IPS-15b (cell line): Measurements from ENCODE around the gene DCUN1D2.
"Not testable (repeated sequence)": the region's sequence is repeated elsewhere in the genome, so short reads cannot be mapped to it uniquely, and the experiment has no call there.

ENCODE experiments used
- H3K27me3 ChIP-seq: one replicate; pipeline ENCODE4 v1.6.1; 2013; ENCODE audit warnings: low read length; ENCODE audit not compliant: control insufficient read depth, insufficient read depth
- H3K36me3 ChIP-seq: one replicate; pipeline ENCODE4 v1.6.1; 2013; ENCODE audit warnings: low read length; ENCODE audit not compliant: control insufficient read depth, insufficient read depth
- H3K4me1 ChIP-seq: one replicate; pipeline ENCODE4 v1.6.1; 2013; ENCODE audit warnings: mild to moderate bottlenecking, low read length; ENCODE audit not compliant: control insufficient read depth, insufficient read depth
- H3K4me3 ChIP-seq: one replicate; pipeline ENCODE4 v1.5.1; 2013; ENCODE audit warnings: low read depth, low read length
- H3K9ac ChIP-seq: one replicate; pipeline ENCODE4 v1.6.1; 2013; ENCODE audit warnings: low read depth, mild to moderate bottlenecking, low read length
- H3K9me3 ChIP-seq: one replicate; pipeline ENCODE4 v1.6.1; 2013; ENCODE audit warnings: mild to moderate bottlenecking, low read length; ENCODE audit not compliant: control insufficient read depth, insufficient read depth

Gene DCUN1D2

GRCh38 chr13:113457510-113457909 is 33.0 kb downstream of the DCUN1D2 start:
- no peak overlapping the region for H3K4me3 ChIP-seq
- H3K36me3 ChIP-seq: peaks cover 43% of the 10 kb centered on the region
- H3K9ac ChIP-seq: no peak overlapping the region
- H3K9me3 ChIP-seq: no peaks in the 10 kb centered on the region
- H3K4me1 ChIP-seq: peaks cover 2% of the 10 kb centered on the region
- H3K27me3 ChIP-seq: no peaks in the 10 kb centered on the region

GRCh38 chr13:113456116-113456702 is 34.3 kb downstream of the DCUN1D2 start:
- Histone ChIP-seq H3K4me1 (peaks cover 2% of the 10 kb centered on the region), H3K27me3 (no peaks in the 10 kb centered on the region), H3K9ac (no peak overlapping the region), H3K4me3 (no peak overlapping the region), H3K36me3 (peaks cover 43% of the 10 kb centered on the region), H3K9me3 (no peaks in the 10 kb centered on the region)

GRCh38 chr13:113455384-113455783 is 35.1 kb downstream of the DCUN1D2 start:
- H3K27me3 ChIP-seq: no peaks in the 10 kb centered on the region
- H3K4me3 ChIP-seq: no peak overlapping the region
- peaks cover 39% of the 10 kb centered on the region for H3K36me3 ChIP-seq
- no peak overlapping the region for H3K9ac ChIP-seq
- H3K9me3 ChIP-seq: no peaks in the 10 kb centered on the region
- peaks cover 2% of the 10 kb centered on the region for H3K4me1 ChIP-seq

DNA sequence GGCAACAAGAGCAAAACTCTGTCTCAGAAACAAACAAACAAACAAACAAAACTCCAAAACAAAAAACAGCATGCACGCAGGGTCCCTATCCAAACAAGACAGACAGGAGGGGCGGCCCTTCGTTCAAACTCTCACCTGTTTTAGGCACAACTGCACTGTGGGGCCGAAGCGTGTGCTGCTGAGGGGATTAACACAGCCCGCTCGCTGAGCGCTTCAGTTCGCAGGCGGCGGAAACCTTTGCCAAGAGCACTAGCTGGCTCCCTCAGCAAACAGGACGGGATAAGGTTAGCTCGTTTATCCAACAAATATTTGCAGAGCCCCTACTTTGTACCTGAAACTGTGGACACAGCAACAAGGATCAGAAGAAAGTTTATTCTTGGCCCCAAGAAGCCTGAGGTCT is 35.6 kb downstream of the DCUN1D2 start:
- H3K9ac ChIP-seq: no peak overlapping the region
- peaks cover 35% of the 10 kb centered on the region for H3K36me3 ChIP-seq
- H3K27me3 ChIP-seq: no peaks in the 10 kb centered on the region
- H3K4me3 ChIP-seq: no peak overlapping the region
- no peaks in the 10 kb centered on the region for H3K9me3 ChIP-seq
- H3K4me1 ChIP-seq: peaks cover 2% of the 10 kb centered on the region

DNA sequence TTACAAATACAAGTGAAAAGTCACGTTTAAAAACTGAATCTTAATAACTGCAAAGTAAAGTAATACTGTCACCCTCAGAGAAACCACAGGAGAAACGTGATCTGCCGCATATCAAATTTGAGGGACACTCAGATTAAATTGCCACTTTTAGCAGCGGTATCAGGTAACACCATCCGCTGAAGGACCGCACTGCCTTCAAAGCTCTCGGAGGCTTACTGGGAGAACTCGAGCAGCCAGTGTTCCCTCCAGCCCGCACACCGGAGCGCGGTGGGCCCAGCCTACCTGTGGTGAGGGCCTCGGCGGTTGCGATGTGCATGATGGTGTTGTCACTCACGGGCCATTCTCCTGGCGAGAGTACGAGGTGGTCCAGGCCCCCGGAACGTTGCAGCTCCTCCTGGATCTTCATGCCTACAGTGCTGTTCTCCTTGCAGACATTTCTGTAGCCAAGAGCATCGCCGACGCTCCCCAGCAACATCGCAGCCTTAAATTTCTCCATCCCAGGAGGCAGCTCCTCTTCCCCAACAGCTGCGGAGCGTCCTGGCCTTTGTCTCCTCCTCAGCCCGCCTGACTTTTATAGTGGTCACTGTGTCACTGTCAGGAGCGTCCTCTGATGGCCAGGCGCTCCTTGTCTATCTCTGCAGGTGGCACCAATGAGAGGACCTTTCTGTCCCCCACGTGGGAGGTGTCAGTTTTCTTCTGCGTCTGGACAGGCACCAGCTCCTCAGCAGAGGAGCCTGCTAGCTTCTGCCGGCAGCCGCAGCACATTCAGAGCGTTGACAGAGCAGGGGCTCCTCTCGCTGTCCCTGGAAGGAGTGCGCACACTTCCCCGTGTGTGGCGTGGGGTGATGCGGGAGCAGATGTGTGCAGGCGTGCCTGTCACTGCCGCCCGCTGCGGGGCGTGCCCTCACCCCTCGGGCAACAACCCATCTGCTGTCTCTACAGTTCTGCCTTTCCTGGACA is 37.3 kb downstream of the DCUN1D2 start, which contains the start of gene ADPRHL1:
TSS of gene ADPRHL1 (minus strand) at position 547 of the 960 bp plus-strand sequence. CDS start at position 496, 51 bp downstream.
- H3K4me1 ChIP-seq: no peaks in the 10 kb centered on the region
- H3K27me3 ChIP-seq: no peaks in the 10 kb centered on the region
- no peak within 1 kb of the TSS for H3K4me3 ChIP-seq
- no peak within 1 kb of the TSS for H3K9ac ChIP-seq
- H3K9me3 ChIP-seq: no peaks in the 10 kb centered on the region
- peaks cover 22% of the 10 kb centered on the region for H3K36me3 ChIP-seq

DNA sequence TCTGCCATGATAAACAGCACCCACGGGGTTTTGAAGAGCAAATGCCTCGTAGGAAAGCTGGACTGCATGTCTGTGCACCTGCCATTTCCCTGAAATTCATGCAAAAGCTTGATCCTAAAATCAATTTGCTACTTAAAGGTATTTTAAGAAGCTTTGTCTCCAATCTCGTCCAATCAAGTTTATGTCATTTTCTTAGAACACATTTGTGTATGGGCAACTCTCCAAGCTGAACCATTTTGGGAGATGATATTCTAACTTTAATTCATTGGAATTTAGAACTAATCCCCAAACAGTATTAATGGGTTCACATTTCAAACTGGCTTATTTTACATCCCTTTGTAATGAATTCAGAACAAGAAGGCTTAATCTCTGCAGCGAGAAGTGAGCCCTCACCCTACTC is 38.0 kb downstream of the DCUN1D2 start:
- Histone ChIP-seq H3K4me3 (no peak overlapping the region), H3K36me3 (peaks cover 21% of the 10 kb centered on the region)

GRCh38 chr13:113451951-113452421 is 38.5 kb downstream of the DCUN1D2 start:
- H3K9ac ChIP-seq: no peak overlapping the region
- H3K4me1 ChIP-seq: no peaks in the 10 kb centered on the region

More for the DNA sequence above, 38.0 kb downstream of the DCUN1D2 start:
- Histone ChIP-seq H3K27me3 (no peaks in the 10 kb centered on the region), H3K4me1 (no peaks in the 10 kb centered on the region), H3K9me3 (no peaks in the 10 kb centered on the region), H3K9ac (no peak overlapping the region)

DNA sequence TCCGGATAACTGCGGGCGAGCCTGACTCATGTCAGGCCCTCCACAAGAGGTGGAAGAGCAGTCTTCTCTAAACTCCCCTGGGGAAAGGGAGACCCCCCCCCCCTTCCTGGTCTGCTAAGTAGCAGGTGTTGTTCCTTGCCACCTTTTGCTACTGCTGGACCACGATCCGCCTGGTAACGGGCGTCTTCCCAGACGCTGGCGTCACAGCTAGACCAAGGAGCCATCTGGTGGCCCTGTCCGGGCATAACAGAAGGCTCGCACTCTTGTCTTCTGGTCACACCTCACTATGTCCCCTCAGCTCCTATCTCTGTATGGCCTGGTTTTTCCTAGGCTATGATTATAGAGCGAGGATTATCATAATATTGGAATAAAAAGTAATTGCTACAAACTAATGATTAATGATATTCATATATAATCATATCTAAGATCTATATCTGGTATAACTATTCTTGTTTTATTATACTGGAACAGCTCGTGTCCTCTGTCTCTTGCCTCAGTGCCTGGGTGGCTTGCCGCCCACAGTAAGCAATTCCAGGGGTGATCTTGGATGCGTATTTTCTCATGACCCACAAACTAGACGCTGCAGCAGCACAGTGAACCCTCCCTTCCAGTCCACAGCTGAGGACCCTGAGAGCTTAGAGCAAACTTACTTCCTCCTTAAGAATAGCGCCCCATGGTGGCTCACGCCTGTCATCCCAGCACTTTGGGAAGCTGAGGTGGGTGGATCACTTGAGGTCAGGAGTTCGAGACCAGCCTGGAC is 39.5 kb downstream of the DCUN1D2 start:
- not testable (repeated sequence) for H3K4me1 ChIP-seq

More at GRCh38 chr13:113451951-113452421, 38.5 kb downstream of the DCUN1D2 start:
- no peaks in the 10 kb centered on the region for H3K9me3 ChIP-seq
- no peaks in the 10 kb centered on the region for H3K27me3 ChIP-seq
- no peak overlapping the region for H3K4me3 ChIP-seq
- H3K36me3 ChIP-seq: peaks cover 19% of the 10 kb centered on the region

DNA sequence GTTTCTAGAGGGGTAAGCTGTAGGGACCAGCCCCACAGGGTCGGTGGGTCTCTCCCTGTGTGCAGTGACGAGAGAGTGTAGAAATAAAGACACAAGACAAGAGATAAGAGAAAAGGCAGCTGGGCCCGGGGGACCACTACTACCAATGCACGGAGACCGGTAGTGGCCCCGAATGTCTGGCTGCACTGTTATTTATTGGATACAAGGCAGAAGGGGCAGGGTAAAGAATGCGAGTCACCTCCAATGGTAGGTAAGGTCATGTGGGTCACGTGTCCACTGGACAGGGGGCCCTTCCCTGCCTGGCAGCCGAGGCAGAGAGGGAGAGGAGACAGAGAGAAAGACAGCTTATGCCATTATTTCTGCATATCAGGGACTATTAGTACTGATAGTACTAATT is 40.2 kb downstream of the DCUN1D2 start:
- not testable (repeated sequence) for H3K27me3 ChIP-seq, H3K9ac ChIP-seq, H3K4me3 ChIP-seq, H3K4me1 ChIP-seq, H3K9me3 ChIP-seq
- H3K36me3 ChIP-seq: peaks cover 12% of the 10 kb centered on the region

More for the DNA sequence above, 39.5 kb downstream of the DCUN1D2 start:
- H3K27me3 ChIP-seq, H3K9ac ChIP-seq, H3K4me3 ChIP-seq, H3K9me3 ChIP-seq: not testable (repeated sequence)
- peaks cover 14% of the 10 kb centered on the region for H3K36me3 ChIP-seq

GRCh38 chr13:113449693-113450347 is 40.7 kb downstream of the DCUN1D2 start:
- Histone ChIP-seq H3K4me3 (no peak overlapping the region), H3K9ac (no peak overlapping the region), H3K27me3 (no peaks in the 10 kb centered on the region), H3K36me3 (peaks cover 7% of the 10 kb centered on the region), H3K4me1 (peaks cover 2% of the 10 kb centered on the region), H3K9me3 (no peaks in the 10 kb centered on the region)
